MCF 10A (cell line): ENCODE data around the gene SYT11. TPM values are rescaled to one million over a fixed set of nuclear protein-coding genes. Genes with fewer than 3 reads are reported as not detected.

Experiments used
- BruUV-seq: library from RNA; stranded (reverse); fragments of 400-500 nt; replicated peaks from 2 replicates; lab custom pipeline; 2021; lab: Mats Ljungman, UMichigan
- CTCF ChIA-PET: fragments of 300-600 bp; sonication (Branson Sonifier 250); formaldehyde crosslinking; extraction: SDS; loops from one replicate; lab custom pipeline; 2021; ENCODE audit warnings: antibody characterized with exemption, inconsistent platforms; lab: Yijun Ruan, JAX
- POLR2A ChIA-PET: fragments of 300-600, 350-650 bp; sonication (Branson Sonifier 250); formaldehyde crosslinking; extraction: SDS; loops from one replicate; lab custom pipeline; 2020; ENCODE audit warnings: antibody characterized with exemption, inconsistent platforms; lab: Yijun Ruan, JAX
- DNase-seq: peaks from one replicate; pipeline ENCODE4 v3.0.0-alpha.2; 2018; ENCODE audit not compliant: unreplicated experiment
- H3K27ac Mint-ChIP-seq: one replicate; pipeline ENCODE4 v1.8.0; 2022; ENCODE audit warnings: mild to moderate bottlenecking, low read depth, mixed read lengths; ENCODE audit not compliant: unreplicated experiment
- H3K27me3 Mint-ChIP-seq: one replicate; pipeline ENCODE4 v1.8.0; 2022; ENCODE audit warnings: mixed read lengths; ENCODE audit not compliant: insufficient read depth, unreplicated experiment
- H3K36me3 Mint-ChIP-seq: one replicate; pipeline ENCODE4 v1.8.0; 2022; ENCODE audit warnings: mild to moderate bottlenecking, moderate library complexity, mixed read lengths; ENCODE audit not compliant: insufficient read depth, unreplicated experiment
- H3K4me1 Mint-ChIP-seq: one replicate; pipeline ENCODE4 v1.8.0; 2022; ENCODE audit warnings: mixed read lengths; ENCODE audit not compliant: insufficient read depth, unreplicated experiment
- H3K4me3 Mint-ChIP-seq: one replicate; pipeline ENCODE4 v1.8.0; 2022; ENCODE audit warnings: mild to moderate bottlenecking, moderate library complexity, mixed read lengths; ENCODE audit not compliant: unreplicated experiment
- H3K9me3 Mint-ChIP-seq: one replicate; pipeline ENCODE4 v1.8.0; 2022; ENCODE audit warnings: mixed read lengths; ENCODE audit not compliant: unreplicated experiment
- CTCF ChIP-seq: fragments of 200-600 bp; IDR thresholded peaks from one replicate; pipeline ENCODE4 v1.8.0; 2022; ENCODE audit warnings: antibody characterized with exemption, mild to moderate bottlenecking; ENCODE audit not compliant: unreplicated experiment
- intact Hi-C: fragments of 100-400 bp; cut with micrococcal nuclease; formaldehyde crosslinking; loops from 2 replicates; pipeline ENCODE4 v1.14.1; 2022
- total RNA-seq: library from RNA; stranded (reverse); gene quantifications from 2 replicates; pipeline ENCODE4 v1.2.3, GENCODE V29; 2022

SYT11 gene
- total RNA-seq, 1 experiment from 2014 or later = 0.14 TPM

- BruUV-seq = no TSS peak
- no peaks in the 10 kb centered on the region for H3K9me3 Mint-ChIP-seq
- TF ChIP-seq CTCF = no peak
- no peaks in the 10 kb centered on the region for H3K27me3 Mint-ChIP-seq
- intact Hi-C loops = loop anchor here (5.0 kb wide), 1 partner anchor 55 kb away; the partner anchor contains the start of genes GON4L and SYT11
- H3K4me1 Mint-ChIP-seq = peaks cover 24% of the 10 kb centered on the region
- peak overlapping the region; percentile 96 for H3K27ac Mint-ChIP-seq
- ChIA-PET POLR2A (interaction anchor here (0.6 to 15.2 kb wide), 9 partner anchors 11 to 451 kb away, joined by 3 to 203 read pairs (median 5); partner anchors contain the start of genes ARHGEF2, GON4L and KHDC4), CTCF (interaction anchor here (0.6 to 1.2 kb wide), 5 partner anchors 15 to 216 kb away, joined by 3 to 5 read pairs (median 3); partner anchors contain the start of gene ARHGEF2)
- H3K36me3 Mint-ChIP-seq = peaks cover 31% of the 10 kb centered on the region
- H3K4me3 Mint-ChIP-seq = peak overlapping the region; percentile 87
- DNase-seq = peak; percentile 37
Observed at GRCh38 chr1:155912056-155912536, 52.7 kb downstream of the SYT11 start.

GRCh38 chr1:155913969-155914757 lies 54.8 kb downstream of the SYT11 start:
- H3K36me3 Mint-ChIP-seq = peaks cover 11% of the 10 kb centered on the region
- H3K9me3 Mint-ChIP-seq = no peaks in the 10 kb centered on the region
- POLR2A ChIA-PET = interaction anchor here (2.5 to 15.2 kb wide), 4 partner anchors 9 to 20 kb away, joined by 13 to 203 read pairs (median 26); partner anchors contain the start of gene KHDC4
- no peak overlapping the region for H3K27ac Mint-ChIP-seq
- DNase-seq = no peak
- no TSS peak for BruUV-seq
- intact Hi-C loops = loop anchor here (5.0 kb wide), 1 partner anchor 57 kb away; the partner anchor contains the start of genes GON4L and SYT11
- no peak for TF ChIP-seq CTCF
- H3K4me1 Mint-ChIP-seq = peaks cover 27% of the 10 kb centered on the region
- no peaks in the 10 kb centered on the region for H3K27me3 Mint-ChIP-seq
- CTCF ChIA-PET = interaction anchor here (0.6 to 2.6 kb wide), 3 partner anchors 16 to 317 kb away, joined by 3 to 7 read pairs (median 3); no protein-coding TSS in a partner anchor
- H3K4me3 Mint-ChIP-seq = no peak overlapping the region

GRCh38 chr1:155918660-155919059 lies 59.3 kb downstream of the SYT11 start:
- no peaks in the 10 kb centered on the region for H3K36me3 Mint-ChIP-seq
- no peak for DNase-seq
- H3K9me3 Mint-ChIP-seq = no peaks in the 10 kb centered on the region
- no peaks in the 10 kb centered on the region for H3K27me3 Mint-ChIP-seq
- H3K4me3 Mint-ChIP-seq = no peak overlapping the region
- CTCF ChIA-PET = no interaction called here
- peaks cover 8% of the 10 kb centered on the region for H3K4me1 Mint-ChIP-seq
- H3K27ac Mint-ChIP-seq = no peak overlapping the region
- POLR2A ChIA-PET = interaction anchor here (1.1 to 15.2 kb wide), 2 partner anchors 14 to 26 kb away, joined by 5 to 203 read pairs; partner anchors contain the start of gene KHDC4
- BruUV-seq = no TSS peak
- intact Hi-C loops = no loop called here
- TF ChIP-seq CTCF = no peak

- intact Hi-C loops = no loop called here
- no peak for TF ChIP-seq CTCF
- Mint-ChIP-seq H3K27me3 (no peaks in the 10 kb centered on the region), H3K27ac (no peak overlapping the region), H3K4me3 (no peak overlapping the region), H3K36me3 (no peaks in the 10 kb centered on the region), H3K9me3 (no peaks in the 10 kb centered on the region), H3K4me1 (peaks cover 8% of the 10 kb centered on the region)
- DNase-seq = no peak
- no TSS peak for BruUV-seq
- CTCF ChIA-PET = no interaction called here
- POLR2A ChIA-PET = interaction anchor here (0.9 to 15.2 kb wide), 2 partner anchors 13 to 26 kb away, joined by 3 to 203 read pairs; partner anchors contain the start of gene KHDC4
Observed at GRCh38 chr1:155919801-155920200, 60.4 kb downstream of the SYT11 start.
